ENCODE results near the gene CASZ1. TPM values are rescaled to one million over a fixed set of nuclear protein-coding genes. Genes with fewer than 3 reads are reported as not detected.

The CASZ1 gene
- total RNA-seq, 1 experiment from 2014 or later: 12.6 TPM

GRCh38 chr1:10762875-10763274, 33.6 kb downstream of the CASZ1 start:
- CTCF ChIA-PET: interaction anchor here (0.6 kb wide), 1 partner anchor 870 kb away, joined by 4 read pairs; no protein-coding TSS in a partner anchor
- H3K4me1 Mint-ChIP-seq (ENCODE audit: low read depth, unreplicated experiment): peaks cover 34% of the 10 kb centered on the region
- intact Hi-C loops (cut with micrococcal nuclease; ENCODE audit: unreplicated experiment): loop anchor here (2.0 kb wide), 1 partner anchor 14 kb away; no protein-coding TSS in a partner anchor
- H3K27ac Mint-ChIP-seq (ENCODE audit: unreplicated experiment): no peak overlapping the region
- TF ChIP-seq CTCF (IDR thresholded peaks at IDR 0.05; ENCODE audit: unreplicated experiment): no peak
- H3K4me3 Mint-ChIP-seq (ENCODE audit: low read depth, unreplicated experiment): peak overlapping the region; percentile 43
- BruUV-seq (replicated peaks): no TSS peak
- H3K9me3 Mint-ChIP-seq (ENCODE audit: low read depth, unreplicated experiment): no peaks in the 10 kb centered on the region
- no peak for DNase-seq
- H3K27me3 Mint-ChIP-seq (ENCODE audit: unreplicated experiment): no peaks in the 10 kb centered on the region
- peaks cover 4% of the 10 kb centered on the region for H3K36me3 Mint-ChIP-seq (ENCODE audit: insufficient read depth, unreplicated experiment)

- Mint-ChIP-seq H3K36me3 (ENCODE audit: insufficient read depth, unreplicated experiment) (peaks cover 6% of the 10 kb centered on the region), H3K27ac (ENCODE audit: unreplicated experiment) (peak overlapping the region; percentile 63), H3K27me3 (ENCODE audit: unreplicated experiment) (no peaks in the 10 kb centered on the region), H3K9me3 (ENCODE audit: low read depth, unreplicated experiment) (no peaks in the 10 kb centered on the region), H3K4me1 (ENCODE audit: low read depth, unreplicated experiment) (peaks cover 34% of the 10 kb centered on the region), H3K4me3 (ENCODE audit: low read depth, unreplicated experiment) (peak overlapping the region; percentile 44)
- TF ChIP-seq CTCF (IDR thresholded peaks at IDR 0.05; ENCODE audit: unreplicated experiment): no peak
- intact Hi-C loops (cut with micrococcal nuclease; ENCODE audit: unreplicated experiment): loop anchor here (2.0 kb wide), 1 partner anchor 15 kb away; no protein-coding TSS in a partner anchor
- BruUV-seq (replicated peaks): no TSS peak
- DNase-seq: no peak
- CTCF ChIA-PET: interaction anchor here (0.6 to 1.0 kb wide), 3 partner anchors 12 to 124 kb away, joined by 3 to 6 read pairs (median 4); no protein-coding TSS in a partner anchor
Observed at GRCh38 chr1:10762153-10762523, 34.3 kb downstream of the CASZ1 start.

GRCh38 chr1:10761503-10762152, 34.8 kb downstream of the CASZ1 start:
- H3K9me3 Mint-ChIP-seq (ENCODE audit: low read depth, unreplicated experiment): no peaks in the 10 kb centered on the region
- H3K36me3 Mint-ChIP-seq (ENCODE audit: insufficient read depth, unreplicated experiment): peaks cover 6% of the 10 kb centered on the region
- no peaks in the 10 kb centered on the region for H3K27me3 Mint-ChIP-seq (ENCODE audit: unreplicated experiment)
- no peak for TF ChIP-seq CTCF (IDR thresholded peaks at IDR 0.05; ENCODE audit: unreplicated experiment)
- peak; percentile 60 for DNase-seq
- peak overlapping the region; percentile 44 for H3K4me3 Mint-ChIP-seq (ENCODE audit: low read depth, unreplicated experiment)
- CTCF ChIA-PET: interaction anchor here (0.5 to 1.0 kb wide), 4 partner anchors 12 to 124 kb away, joined by 3 to 6 read pairs (median 4); no protein-coding TSS in a partner anchor
- peaks cover 34% of the 10 kb centered on the region for H3K4me1 Mint-ChIP-seq (ENCODE audit: low read depth, unreplicated experiment)
- intact Hi-C loops (cut with micrococcal nuclease; ENCODE audit: unreplicated experiment): loop anchor here (2.0 kb wide), 1 partner anchor 15 kb away; no protein-coding TSS in a partner anchor
- BruUV-seq (replicated peaks): no TSS peak
- peak overlapping the region; percentile 63 for H3K27ac Mint-ChIP-seq (ENCODE audit: unreplicated experiment)

GRCh38 chr1:10760566-10761502, 35.6 kb downstream of the CASZ1 start:
- H3K9me3 Mint-ChIP-seq (ENCODE audit: low read depth, unreplicated experiment): no peaks in the 10 kb centered on the region
- BruUV-seq (replicated peaks): no TSS peak
- H3K27me3 Mint-ChIP-seq (ENCODE audit: unreplicated experiment): no peaks in the 10 kb centered on the region
- H3K36me3 Mint-ChIP-seq (ENCODE audit: insufficient read depth, unreplicated experiment): peaks cover 6% of the 10 kb centered on the region
- intact Hi-C loops (cut with micrococcal nuclease; ENCODE audit: unreplicated experiment): no loop called here
- peak overlapping the region; percentile 44 for H3K4me3 Mint-ChIP-seq (ENCODE audit: low read depth, unreplicated experiment)
- no peak for TF ChIP-seq CTCF (IDR thresholded peaks at IDR 0.05; ENCODE audit: unreplicated experiment)
- H3K27ac Mint-ChIP-seq (ENCODE audit: unreplicated experiment): peak overlapping the region; percentile 63
- peaks cover 28% of the 10 kb centered on the region for H3K4me1 Mint-ChIP-seq (ENCODE audit: low read depth, unreplicated experiment)
- CTCF ChIA-PET: interaction anchor here (0.9 to 1.0 kb wide), 2 partner anchors 13 to 27 kb away, joined by 3 to 4 read pairs; no protein-coding TSS in a partner anchor
- no peak for DNase-seq
